Mesenchymal stem cell (in vitro differentiated cells and primary cell): ENCODE data around the gene EWSR1.

Experiments used
- DNase-seq: peaks from one replicate; pipeline ENCODE4 v3.0.0-alpha.2; 2013
- H2AFZ ChIP-seq: one replicate; pipeline ENCODE4 v1.6.1; 2013; ENCODE audit warnings: low read depth, mild to moderate bottlenecking, control low read depth, inconsistent platforms, low read length, moderate library complexity
- H2AK5ac ChIP-seq: 2 replicates; pipeline ENCODE4 v1.6.1; 2013; ENCODE audit warnings: low read length, moderate library complexity, mild to moderate bottlenecking, inconsistent platforms; ENCODE audit not compliant: severe bottlenecking
- H2BK120ac ChIP-seq: one replicate; pipeline ENCODE4 v1.6.1; 2013; ENCODE audit warnings: low read depth, mild to moderate bottlenecking, inconsistent platforms, low read length, moderate library complexity
- H2BK12ac ChIP-seq, 2 experiments: one replicate each; pipeline ENCODE4 v1.6.1; 2013; ENCODE audit warnings: inconsistent platforms in 2 of 2, low read length in 2 of 2, mild to moderate bottlenecking in 2 of 2, moderate library complexity in 2 of 2, control low read depth in 1 of 2
- H2BK15ac ChIP-seq: one replicate; pipeline ENCODE4 v1.6.1; 2013; ENCODE audit warnings: mild to moderate bottlenecking, low read depth, inconsistent platforms; ENCODE audit not compliant: poor library complexity, severe bottlenecking
- H2BK5ac ChIP-seq: 2 replicates; pipeline ENCODE4 v1.6.1; 2013; ENCODE audit warnings: low read depth, mild to moderate bottlenecking, low read length, control low read depth, inconsistent platforms; ENCODE audit not compliant: poor library complexity, severe bottlenecking
- H3K14ac ChIP-seq, 2 experiments: one replicate each; pipeline ENCODE4 v1.6.1; 2013; ENCODE audit warnings: inconsistent platforms in 2 of 2, low read length in 2 of 2, control low read depth in 1 of 2, mild to moderate bottlenecking in 1 of 2, moderate library complexity in 1 of 2
- H3K18ac ChIP-seq, 2 experiments: one replicate each; pipeline ENCODE4 v1.6.1; 2013; ENCODE audit warnings: inconsistent platforms in 2 of 2, low read length in 2 of 2, control low read depth in 1 of 2, low read depth in 1 of 2, mild to moderate bottlenecking in 1 of 2
- H3K23ac ChIP-seq, 2 experiments: one replicate each; pipeline ENCODE4 v1.6.1; 2013; ENCODE audit warnings: inconsistent platforms in 2 of 2, low read length in 2 of 2, mild to moderate bottlenecking in 2 of 2, moderate library complexity in 2 of 2, control low read depth in 1 of 2
- H3K27ac ChIP-seq: 2 replicates; pipeline ENCODE4 v1.5.1; 2013; ENCODE audit warnings: mild to moderate bottlenecking, moderate library complexity, low read length, control low read depth, inconsistent platforms; ENCODE audit not compliant: poor library complexity, severe bottlenecking
- H3K27me3 ChIP-seq, 2 experiments: 2 replicates each; pipeline versions ENCODE4 v1.6.1 to v1.7.0; 2013; ENCODE audit warnings: low read length in 2 of 2, mild to moderate bottlenecking in 2 of 2, moderate library complexity in 2 of 2, control low read depth in 1 of 2, inconsistent platforms in 1 of 2; ENCODE audit not compliant: control insufficient read depth in 1 of 2, insufficient read depth in 1 of 2
- H3K36me3 ChIP-seq, 2 experiments: 2 replicates each; pipeline versions ENCODE4 v1.6.1 to v1.7.0; 2013; ENCODE audit warnings: low read length in 2 of 2, control low read depth in 1 of 2, inconsistent platforms in 1 of 2, low read depth in 1 of 2, mild to moderate bottlenecking in 1 of 2; ENCODE audit not compliant: insufficient read depth in 2 of 2, control insufficient read depth in 1 of 2
- H3K4ac ChIP-seq, 2 experiments: one replicate each; pipeline ENCODE4 v1.6.1; 2013; ENCODE audit warnings: inconsistent platforms in 2 of 2, low read length in 2 of 2, mild to moderate bottlenecking in 2 of 2, moderate library complexity in 2 of 2, control low read depth in 1 of 2, low read depth in 1 of 2
- H3K4me1 ChIP-seq: 2 replicates; pipeline ENCODE4 v1.6.1; 2013; ENCODE audit warnings: low read depth, low read length, control low read depth; ENCODE audit not compliant: control insufficient read depth, insufficient read depth
- H3K4me2 ChIP-seq: 2 replicates; pipeline ENCODE4 v1.6.1; 2013; ENCODE audit warnings: low read length, mild to moderate bottlenecking, inconsistent platforms; ENCODE audit not compliant: poor library complexity, severe bottlenecking
- H3K4me3 ChIP-seq, 2 experiments: 2 replicates each; pipeline versions ENCODE4 v1.5.1 to v1.7.0; 2013; ENCODE audit warnings: low read length in 2 of 2, mild to moderate bottlenecking in 2 of 2, control low read depth in 1 of 2, low read depth in 1 of 2; ENCODE audit not compliant: insufficient read depth in 1 of 2
- H3K79me1 ChIP-seq: replicated peaks from 2 replicates; pipeline ENCODE4 v1.6.1; 2013; ENCODE audit warnings: mild to moderate bottlenecking, control low read depth, low read length, inconsistent platforms; ENCODE audit not compliant: poor library complexity, severe bottlenecking
- H3K9ac ChIP-seq: 2 replicates; pipeline ENCODE4 v1.7.0; 2013; ENCODE audit warnings: mild to moderate bottlenecking, low read length, moderate library complexity
- H3K9me3 ChIP-seq: 2 replicates; pipeline ENCODE4 v1.7.0; 2013; ENCODE audit warnings: mild to moderate bottlenecking, low read length; ENCODE audit not compliant: control insufficient read depth
- H4K8ac ChIP-seq: one replicate; pipeline ENCODE4 v1.6.1; 2013; ENCODE audit warnings: inconsistent platforms, mild to moderate bottlenecking, low read length, moderate library complexity
- H4K91ac ChIP-seq: one replicate; pipeline ENCODE4 v1.6.1; 2013; ENCODE audit warnings: mild to moderate bottlenecking, low read length, inconsistent platforms
- WGBS: methylation state at CpG from one replicate; pipeline ENCODE4 v1.1.7; 2013; ENCODE audit warnings: mixed read lengths; 5-methylcytosine and 5-hydroxymethylcytosine counted together

EWSR1 gene

DNA sequence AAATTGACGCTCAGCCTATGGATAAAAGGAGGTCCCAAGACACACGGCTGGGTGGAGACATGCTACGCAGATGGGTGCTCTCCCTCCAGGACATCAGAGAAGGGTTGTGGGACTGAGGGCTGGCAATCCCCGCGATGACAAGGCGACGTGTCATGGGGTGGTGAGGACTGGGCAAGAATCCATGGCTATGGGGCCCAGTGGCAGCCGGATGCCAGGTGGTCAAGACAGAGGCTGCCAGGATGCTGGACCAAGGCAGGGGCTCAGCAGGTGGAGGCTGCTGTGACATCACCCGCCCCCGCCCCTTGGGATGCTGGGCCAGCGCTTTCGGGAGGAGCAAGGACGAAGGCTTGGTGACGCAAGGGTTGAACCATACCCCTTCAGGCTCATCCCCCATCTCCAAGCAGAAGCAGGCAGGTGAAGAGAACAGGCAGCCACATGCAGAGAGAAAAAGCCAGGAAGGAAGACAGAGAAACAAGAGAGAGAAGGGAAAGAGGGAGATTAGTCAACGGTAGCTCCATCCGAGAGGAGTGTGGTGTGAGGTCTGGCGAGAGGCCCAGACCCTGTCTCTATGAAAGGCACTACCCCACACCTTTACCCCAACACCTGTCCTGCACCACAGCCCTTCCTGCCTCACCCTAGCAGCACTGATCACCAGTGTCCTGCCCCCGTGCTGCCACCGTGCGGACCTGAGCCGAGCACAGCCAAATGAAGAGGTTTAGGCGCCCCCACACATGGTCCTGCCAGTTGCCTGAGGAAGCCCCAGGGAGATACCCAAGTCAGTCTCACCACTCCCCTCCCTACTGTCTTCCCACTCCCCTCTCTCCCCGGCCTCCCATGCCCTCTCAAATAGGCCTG lies 71.5 kb downstream of the EWSR1 start:
- 93% methylated on average over 15 of the region's 23 CpGs for WGBS
- no peak for DNase-seq
- Histone ChIP-seq H3K9me3 (no peaks in the 10 kb centered on the region), H3K79me1 (peaks cover 16% of the 10 kb centered on the region), H3K27me3 (no peaks in the 10 kb centered on the region), H2BK120ac (no peak overlapping the region), H3K27ac (no peak overlapping the region), H3K14ac (no peak overlapping the region), H2AFZ (no peak overlapping the region), H3K23ac (no peak overlapping the region), H4K91ac (no peak overlapping the region), H3K4me3 (no peak overlapping the region), H2BK5ac (no peak overlapping the region), H3K18ac (no peak overlapping the region), H2AK5ac (no peak overlapping the region), H3K9ac (no peak overlapping the region), H3K36me3 (peaks cover 78 to 85% of the 10 kb centered on the region in 2 experiments), H4K8ac (no peak overlapping the region), H3K4me2 (no peak overlapping the region), H2BK12ac (no peak overlapping the region), H2BK15ac (no peak overlapping the region), H3K4me1 (peaks cover 22% of the 10 kb centered on the region), H3K4ac (no peak overlapping the region)

DNA sequence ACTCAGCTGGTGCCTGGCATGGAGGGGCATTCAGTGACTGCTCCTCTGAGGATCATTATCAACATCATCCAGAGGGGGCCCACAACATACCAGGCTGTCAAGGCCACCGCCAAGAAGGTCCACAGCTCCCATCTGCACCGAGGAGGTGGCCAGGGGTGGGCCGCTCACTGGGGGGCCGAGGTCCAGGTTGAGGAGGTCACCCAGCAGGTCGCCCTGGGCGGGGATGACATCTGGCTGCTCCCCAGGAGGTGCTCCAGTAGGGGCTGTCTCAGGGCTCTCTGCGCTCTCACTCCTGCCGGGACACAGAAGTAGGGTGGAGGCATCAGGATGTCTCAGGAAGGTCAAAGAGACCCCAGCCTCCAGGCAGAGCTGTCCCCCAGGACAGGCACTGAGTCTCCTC lies 72.5 kb downstream of the EWSR1 start:
- Histone ChIP-seq H3K4me3 (no peak overlapping the region), H3K23ac (no peak overlapping the region), H3K27ac (no peak overlapping the region), H2AFZ (no peak overlapping the region), H3K9ac (no peak overlapping the region), H3K9me3 (no peaks in the 10 kb centered on the region), H4K91ac (no peak overlapping the region), H3K4me1 (peaks cover 20% of the 10 kb centered on the region), H3K4me2 (no peak overlapping the region), H3K36me3 (peaks cover 76 to 79% of the 10 kb centered on the region in 2 experiments), H3K79me1 (peaks cover 16% of the 10 kb centered on the region), H3K27me3 (no peaks in the 10 kb centered on the region), H2BK5ac (no peak overlapping the region), H4K8ac (no peak overlapping the region), H3K14ac (no peak overlapping the region), H2BK15ac (no peak overlapping the region), H2AK5ac (no peak overlapping the region), H2BK12ac (no peak overlapping the region), H3K4ac (no peak overlapping the region), H2BK120ac (no peak overlapping the region), H3K18ac (no peak overlapping the region)
- DNase-seq, result no peak
- WGBS, result 100% methylated on average over 6 of the region's 8 CpGs

DNA sequence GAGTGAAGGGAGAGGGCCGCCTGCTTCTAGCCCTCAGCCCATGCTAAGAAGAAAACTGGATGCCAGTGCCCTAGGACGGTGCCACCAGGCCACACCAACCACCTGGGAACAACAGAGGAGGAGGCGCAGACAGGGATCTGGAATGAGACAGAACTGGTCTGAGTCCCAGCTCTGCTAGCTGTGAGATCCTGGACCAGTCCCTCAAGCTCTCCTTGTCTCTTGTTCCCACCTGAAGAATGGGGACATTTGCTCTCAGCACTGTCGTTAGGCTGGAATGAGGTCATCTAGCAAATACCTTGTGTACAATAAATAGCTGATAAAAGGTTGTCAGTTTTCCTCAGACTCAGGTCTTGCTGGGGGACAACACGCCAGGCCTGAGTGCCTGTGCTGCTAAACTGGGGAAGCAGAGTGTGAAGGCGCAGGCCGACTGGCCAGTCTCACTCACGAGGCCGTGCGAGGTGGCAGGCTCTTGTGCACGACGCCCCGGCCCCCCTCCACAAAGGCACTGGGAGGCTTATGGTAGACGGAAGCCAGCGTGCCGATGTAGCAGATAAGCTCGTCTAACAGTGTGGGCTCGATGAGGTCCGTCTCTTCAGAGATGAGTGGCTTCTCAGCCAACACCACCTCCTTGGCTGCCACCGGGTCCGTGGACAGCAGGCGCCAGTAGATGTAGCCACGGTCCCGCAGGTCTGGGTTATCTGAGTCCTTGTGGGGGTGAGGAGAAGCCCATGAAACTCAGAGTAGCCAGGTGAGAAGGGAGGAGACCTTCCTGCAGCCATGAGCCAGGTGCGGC lies 73.2 kb downstream of the EWSR1 start:
- H3K4me3 ChIP-seq, result no peak overlapping the region
- no peak overlapping the region for H2BK5ac ChIP-seq
- H2AK5ac ChIP-seq, result no peak overlapping the region
- H3K9me3 ChIP-seq, result no peaks in the 10 kb centered on the region
- H4K8ac ChIP-seq, result no peak overlapping the region
- H3K4me2 ChIP-seq, result no peak overlapping the region
- H3K27ac ChIP-seq, result no peak overlapping the region
- H3K9ac ChIP-seq, result no peak overlapping the region
- H3K18ac ChIP-seq, result no peak overlapping the region
- H3K36me3 ChIP-seq, result peaks cover 76% of the 10 kb centered on the region in 2 experiments
- no peak for DNase-seq
- no peak overlapping the region for H3K14ac ChIP-seq
- no peak overlapping the region for H2AFZ ChIP-seq
- H4K91ac ChIP-seq, result no peak overlapping the region
- peaks cover 14% of the 10 kb centered on the region for H3K79me1 ChIP-seq
- no peak overlapping the region for H2BK120ac ChIP-seq
- H3K4ac ChIP-seq, result no peak overlapping the region
- H3K23ac ChIP-seq, result no peak overlapping the region
- H2BK12ac ChIP-seq, result no peak overlapping the region
- 96% methylated on average over 25 of the region's 25 CpGs for WGBS
- H3K27me3 ChIP-seq, result no peaks in the 10 kb centered on the region
- H2BK15ac ChIP-seq, result no peak overlapping the region
- peaks cover 19% of the 10 kb centered on the region for H3K4me1 ChIP-seq

DNA sequence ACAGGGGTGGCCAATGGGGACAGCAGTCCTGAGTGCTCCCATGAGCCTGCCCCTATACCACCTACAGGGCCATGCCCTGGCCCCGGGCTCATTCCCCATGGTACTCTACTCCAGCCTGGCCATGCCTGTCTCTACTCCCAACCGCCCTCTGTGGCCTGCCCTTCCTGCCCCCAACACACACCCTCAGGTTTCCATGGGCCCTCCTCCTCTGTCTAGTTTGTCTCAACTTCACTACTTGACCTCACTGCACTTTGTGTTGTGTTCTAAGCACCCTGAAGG lies 73.7 kb downstream of the EWSR1 start:
- H4K91ac ChIP-seq, result no peak overlapping the region
- H2BK12ac ChIP-seq, result no peak overlapping the region
- H3K14ac ChIP-seq, result no peak overlapping the region
- 93% methylated on average over 2 of the region's 2 CpGs for WGBS
- no peak overlapping the region for H2AFZ ChIP-seq
- H3K9ac ChIP-seq, result no peak overlapping the region
- no peak for DNase-seq
- no peak overlapping the region for H4K8ac ChIP-seq
- peaks cover 18% of the 10 kb centered on the region for H3K4me1 ChIP-seq
- H2BK5ac ChIP-seq, result no peak overlapping the region
- peaks cover 77 to 78% of the 10 kb centered on the region in 2 experiments for H3K36me3 ChIP-seq
- no peak overlapping the region for H3K23ac ChIP-seq
- H2AK5ac ChIP-seq, result no peak overlapping the region
- no peaks in the 10 kb centered on the region for H3K27me3 ChIP-seq
- H3K27ac ChIP-seq, result no peak overlapping the region
- no peak overlapping the region for H3K4me2 ChIP-seq
- H3K9me3 ChIP-seq, result no peaks in the 10 kb centered on the region
- no peak overlapping the region for H3K18ac ChIP-seq
- H2BK120ac ChIP-seq, result no peak overlapping the region
- H3K79me1 ChIP-seq, result peaks cover 16% of the 10 kb centered on the region
- no peak overlapping the region for H3K4ac ChIP-seq
- H2BK15ac ChIP-seq, result no peak overlapping the region
- no peak overlapping the region for H3K4me3 ChIP-seq
